Mammary epithelial cell (primary cell): ENCODE measurements around the gene SCFD1.

Experiments used
- CTCF ChIP-seq, 2 donors: IDR thresholded peaks in 1 of 2; conservative IDR thresholded peaks in 1 of 2; 2 replicates each; pipeline ENCODE4 v1.5.1; 2011 to 2012; ENCODE audit warnings: inconsistent platforms in 2 of 2, low read length in 2 of 2, mild to moderate bottlenecking in 2 of 2, control low read depth in 1 of 2, low read depth in 1 of 2; ENCODE audit not compliant: insufficient read depth in 1 of 2; ENCODE audit errors: extremely low read depth in 1 of 2
- EZH2 ChIP-seq: IDR thresholded peaks from 2 replicates; pipeline ENCODE4 v1.6.1; 2012; ENCODE audit warnings: low read length, inconsistent platforms, borderline replicate concordance

- no peak for TF ChIP-seq EZH2
- no peak for TF ChIP-seq CTCF (conservative IDR thresholded peaks at IDR 0.05 in 1 of 2, IDR thresholded peaks at IDR 0.05 in 1 of 2; ENCODE audit: extremely low read depth in 1 of 2, insufficient read depth in 1 of 2, low read depth in 1 of 2, low read length in 2 of 2)
Observed at GRCh38 chr14:30678926-30679431, 56.9 kb downstream of the SCFD1 start.
